GM18505 (cell line): Measurements from ENCODE around the gene LRRC4C.
"Not testable (repeated sequence)": the region's sequence is repeated elsewhere in the genome, so short reads cannot be mapped to it uniquely, and the experiment has no call there.

Source experiments
- ATAC-seq: cut with Tn5 transposase; IDR thresholded peaks from one replicate; pipeline ENCODE4 v1.9.1; 2021; ENCODE audit not compliant: unreplicated experiment
- POLR2A ChIP-seq: IDR thresholded peaks from 4 replicates; pipeline ENCODE4 v1.6.1; 2011; ENCODE audit warnings: borderline replicate concordance; ENCODE audit not compliant: insufficient read depth, insufficient read length; ENCODE audit errors: extremely low read depth

Gene LRRC4C

DNA sequence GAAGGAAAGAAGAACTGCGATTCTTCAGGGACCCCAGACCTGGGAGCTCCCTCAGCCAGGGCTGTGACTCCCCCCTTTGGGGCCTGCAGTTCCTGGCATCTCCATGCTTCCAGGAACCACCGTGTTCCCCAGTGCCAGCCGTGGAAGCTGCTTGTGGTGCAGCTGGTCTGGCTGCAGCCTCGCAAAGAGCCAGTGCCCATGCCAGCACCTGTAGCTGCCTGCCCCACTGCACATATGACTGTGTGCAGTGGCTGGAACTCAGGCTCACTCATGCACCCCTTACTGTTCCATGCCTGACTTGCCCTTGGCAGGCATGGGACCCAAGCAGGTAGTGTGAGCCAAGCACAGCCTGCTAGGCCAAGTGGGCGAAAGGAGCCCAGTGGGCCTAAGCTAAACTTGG lies 401.3 kb downstream of the LRRC4C start:
- no peak for TF ChIP-seq POLR2A
- no peak for ATAC-seq

DNA sequence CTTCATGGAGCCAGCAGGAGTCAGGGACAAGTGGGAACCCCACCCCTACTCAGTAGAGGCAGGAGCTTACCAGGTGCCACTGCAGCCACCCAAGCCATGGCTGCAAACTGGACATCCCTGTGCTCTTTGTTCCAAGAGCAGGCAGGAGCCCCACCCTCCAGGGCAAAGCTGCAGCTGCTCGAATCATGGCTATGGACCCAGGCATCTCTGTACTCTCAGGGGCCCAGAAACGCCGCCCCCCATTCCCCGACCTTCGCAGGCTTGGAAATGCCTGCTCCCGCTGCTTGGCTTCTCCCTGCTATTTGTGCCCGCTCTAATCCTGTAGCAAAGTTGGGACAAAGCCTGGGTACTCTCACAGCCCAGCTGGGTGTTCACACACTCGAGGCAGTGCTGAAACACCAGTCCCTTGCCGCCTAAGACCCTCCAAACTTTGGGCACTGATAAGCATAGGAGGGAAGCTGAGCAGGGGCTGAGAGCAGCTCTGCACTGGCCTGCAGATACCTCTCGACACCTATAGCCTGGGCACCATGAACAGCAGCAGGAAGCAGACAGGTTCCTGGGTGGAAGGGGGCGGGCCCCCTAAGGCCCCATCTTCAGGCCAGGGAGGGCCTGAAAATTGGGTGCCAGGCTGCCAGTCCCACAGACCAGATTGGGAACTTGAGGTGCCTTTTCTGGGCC lies 402.4 kb downstream of the LRRC4C start:
- no peak for TF ChIP-seq POLR2A
- no peak for ATAC-seq

DNA sequence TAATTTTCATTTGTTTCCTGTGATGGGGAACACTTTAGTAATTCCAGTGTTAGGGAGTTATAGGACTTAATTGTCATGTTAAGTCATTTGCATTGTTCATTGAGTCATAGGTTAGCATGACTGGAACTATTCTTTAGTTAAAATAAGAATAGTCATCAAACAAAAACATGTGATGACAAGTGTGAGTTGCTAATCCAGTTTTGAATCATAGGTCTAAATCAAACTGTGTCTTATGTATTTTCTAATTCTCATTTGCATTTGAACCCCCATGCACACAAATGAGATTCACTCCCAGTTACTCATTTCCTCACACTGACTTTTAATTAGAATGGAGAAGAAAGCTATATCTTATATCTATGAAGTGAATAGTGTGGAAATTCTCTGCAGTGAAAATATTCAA lies 405.6 kb downstream of the LRRC4C start:
- no peak for TF ChIP-seq POLR2A
- ATAC-seq = no peak

DNA sequence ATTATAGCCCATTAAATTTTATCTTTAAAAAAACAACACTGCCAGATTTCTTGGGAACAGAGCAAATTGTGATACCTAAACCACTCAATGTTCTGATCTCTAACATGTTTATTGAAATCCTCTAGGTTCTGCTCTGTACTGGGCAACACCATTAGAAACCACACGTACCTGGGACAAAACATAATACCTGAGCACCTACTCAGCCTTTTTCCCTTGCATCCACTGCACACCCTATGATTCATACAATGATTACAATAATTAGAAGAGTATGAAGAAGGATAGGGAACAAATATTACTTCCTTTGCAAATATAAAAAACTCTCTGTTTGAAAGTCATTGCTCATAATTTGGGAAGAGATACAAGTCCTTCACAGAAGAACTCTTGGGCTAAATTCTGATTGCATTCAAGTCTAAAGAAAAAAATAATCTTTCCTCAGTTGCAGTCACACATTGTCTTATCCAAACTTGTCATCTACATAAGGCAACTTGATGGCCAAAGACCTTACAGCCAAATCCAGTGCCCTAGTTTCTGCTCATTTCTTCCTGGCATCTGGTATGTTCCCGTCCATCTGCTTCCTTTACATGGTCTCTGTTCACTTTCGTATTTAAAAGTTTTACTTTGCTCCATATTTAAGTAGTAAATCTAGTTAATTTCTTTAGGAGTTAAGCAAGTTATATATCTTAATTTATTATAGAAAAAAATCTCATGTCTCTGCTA lies 407.4 kb downstream of the LRRC4C start:
- no peak for TF ChIP-seq POLR2A
- ATAC-seq = no peak

DNA sequence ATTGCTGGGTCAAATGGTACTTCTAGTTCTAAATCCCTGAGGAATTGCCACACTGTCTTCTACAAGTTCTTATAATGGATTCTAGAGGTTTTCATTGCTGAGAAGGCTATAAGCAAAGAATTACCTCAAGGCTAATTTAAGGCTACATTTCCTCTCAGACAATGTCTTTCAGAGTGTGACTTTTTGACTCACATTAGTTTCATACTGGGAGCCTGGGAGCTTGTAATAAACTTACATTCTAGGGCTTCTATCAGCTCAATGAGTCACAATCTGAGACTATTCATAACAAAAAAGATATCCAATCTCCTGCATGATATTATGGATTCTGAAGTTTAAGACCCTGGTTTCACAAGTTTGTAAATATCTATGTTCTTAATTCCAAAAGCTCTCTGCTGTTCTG lies 408.7 kb downstream of the LRRC4C start:
- ATAC-seq = no peak
- no peak for TF ChIP-seq POLR2A

DNA sequence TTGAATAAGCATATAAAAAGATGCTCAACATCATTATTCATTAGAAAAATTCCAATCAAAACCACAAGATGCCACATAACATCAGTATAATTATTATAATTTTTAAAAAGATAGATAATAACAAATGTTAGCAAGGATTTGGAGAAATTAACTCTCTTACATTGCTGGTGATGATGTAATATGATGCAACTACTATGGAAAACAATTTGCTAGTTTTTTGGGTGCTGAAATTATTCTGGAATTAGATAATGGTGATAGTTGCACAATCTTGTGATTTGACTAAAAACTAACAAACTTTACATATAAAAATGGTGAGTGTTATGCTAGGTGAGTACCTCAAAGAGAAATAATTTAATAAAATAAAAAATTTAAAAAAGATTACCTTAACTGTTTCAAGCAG lies 412.2 kb downstream of the LRRC4C start:
- no peak for TF ChIP-seq POLR2A
- ATAC-seq = no peak

DNA sequence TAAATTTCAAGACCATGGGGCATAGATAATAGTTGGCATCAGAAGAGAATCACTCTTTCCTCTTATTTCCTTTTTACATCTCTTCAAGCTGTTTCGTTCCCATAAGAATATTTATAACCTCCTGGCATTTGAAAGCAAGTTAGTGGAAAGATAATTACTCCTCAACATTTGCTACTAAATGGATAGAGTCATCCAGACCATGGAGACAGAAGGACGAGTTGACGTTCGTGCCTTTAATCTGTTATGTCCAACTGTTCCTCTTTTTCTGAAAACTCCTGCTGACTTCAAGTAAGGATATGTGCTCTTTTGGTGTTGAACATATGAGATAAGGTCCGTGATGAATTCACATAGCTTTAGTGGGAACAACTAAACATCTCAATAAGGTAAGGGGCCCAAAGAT lies 414.2 kb downstream of the LRRC4C start:
- no peak for ATAC-seq
- TF ChIP-seq POLR2A = no peak

DNA sequence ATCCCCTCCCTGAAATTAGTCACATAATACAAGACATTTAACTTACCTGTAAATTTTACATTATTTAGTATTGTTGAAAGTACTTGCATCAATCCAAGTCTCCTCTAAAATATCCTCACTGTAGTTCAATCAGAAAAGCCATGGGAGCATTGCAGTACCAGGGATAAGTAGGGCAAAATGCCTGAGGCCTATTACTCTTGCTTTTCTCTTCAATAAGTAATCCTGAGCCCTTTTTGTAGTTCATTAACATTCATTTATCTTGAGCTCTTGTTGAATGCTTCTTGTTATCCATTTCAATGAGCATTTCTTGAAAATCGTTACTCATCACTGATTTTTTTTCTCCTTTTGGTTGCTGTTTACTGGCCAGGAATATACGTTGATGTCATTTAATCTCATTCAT lies 414.7 kb downstream of the LRRC4C start:
- no peak for ATAC-seq
- no peak for TF ChIP-seq POLR2A

DNA sequence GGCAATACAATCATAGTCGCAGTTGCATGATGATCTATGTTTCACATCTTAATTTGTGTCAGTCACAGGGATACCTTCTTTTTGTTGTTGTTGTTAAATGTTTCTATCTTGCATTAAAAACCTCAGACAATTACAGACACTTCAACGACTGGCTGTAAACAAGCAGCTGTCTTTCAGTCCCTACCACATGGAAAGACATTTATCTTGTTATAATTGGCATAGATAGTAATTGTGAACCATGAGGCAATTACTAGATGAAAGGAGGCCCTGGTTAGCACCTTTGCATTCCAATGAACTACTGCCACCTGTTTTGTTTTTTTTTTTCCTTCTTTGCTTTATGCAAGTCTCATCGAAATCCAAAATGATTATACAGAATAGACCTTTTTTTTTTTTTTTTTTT lies 416.8 kb downstream of the LRRC4C start:
- no peak for TF ChIP-seq POLR2A
- no peak for ATAC-seq

DNA sequence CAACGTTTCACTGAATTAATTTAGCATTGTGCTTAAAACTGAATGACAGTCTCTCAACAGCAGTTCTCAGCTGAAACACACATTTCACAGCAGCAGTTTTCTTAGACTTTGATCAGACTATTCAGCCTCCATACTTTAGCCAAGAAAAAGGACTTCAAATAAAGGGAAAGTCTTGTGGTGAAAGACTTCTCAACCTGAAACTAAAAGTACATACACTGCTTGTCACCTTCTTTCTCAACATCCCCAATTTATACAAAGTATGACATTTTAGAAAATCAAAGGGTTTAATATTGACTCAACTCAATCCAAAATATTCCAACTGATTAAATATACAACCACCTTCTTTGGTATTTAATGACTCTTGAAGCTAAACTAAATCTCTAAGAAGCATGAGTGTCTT lies 419.0 kb downstream of the LRRC4C start:
- no peak for TF ChIP-seq POLR2A
- ATAC-seq = no peak

DNA sequence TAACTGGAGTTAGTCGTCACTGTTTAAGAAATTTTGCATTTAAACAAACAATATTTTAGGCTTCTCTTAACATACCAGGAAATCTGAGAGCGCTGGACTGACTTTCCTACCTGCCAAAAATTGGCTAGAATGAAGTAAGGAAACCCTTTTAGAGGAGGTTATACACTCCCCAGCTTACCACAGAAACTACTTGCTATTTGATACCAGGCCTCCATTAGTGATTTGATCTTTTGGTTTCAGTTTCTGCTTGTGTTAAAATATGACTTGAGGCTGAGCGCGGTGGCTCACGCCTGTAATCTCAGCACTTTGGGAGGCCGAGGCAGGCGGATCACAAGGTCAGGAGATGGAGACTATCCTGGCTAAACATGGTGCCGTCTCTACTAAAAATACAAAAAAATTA lies 419.9 kb downstream of the LRRC4C start:
- no peak for TF ChIP-seq POLR2A
- ATAC-seq = no peak

DNA sequence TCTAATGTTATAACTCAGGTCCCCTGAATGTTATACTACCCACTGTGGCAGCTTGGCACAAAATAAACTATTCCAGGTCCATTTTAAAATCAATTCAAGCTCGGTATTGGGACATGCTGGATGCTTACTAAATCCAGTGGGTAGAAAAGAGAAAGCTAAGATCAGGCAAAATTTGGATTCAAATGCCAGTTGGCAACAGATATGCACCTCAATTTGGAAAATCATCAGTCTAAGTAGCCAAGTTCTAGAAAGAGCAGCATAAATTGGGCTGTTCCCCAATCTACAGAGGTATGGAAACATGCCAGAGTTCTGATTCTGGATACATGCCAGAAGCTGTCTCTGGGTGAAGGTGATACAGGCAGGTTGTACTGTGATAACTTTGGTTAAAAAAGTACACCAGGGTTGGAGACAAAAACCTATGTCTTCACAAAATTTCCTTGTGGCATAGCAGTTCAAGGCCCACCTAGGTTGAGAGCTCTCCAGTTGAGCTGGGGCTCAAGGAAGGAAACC lies 427.8 kb downstream of the LRRC4C start:
- TF ChIP-seq POLR2A = no peak
- no peak for ATAC-seq

DNA sequence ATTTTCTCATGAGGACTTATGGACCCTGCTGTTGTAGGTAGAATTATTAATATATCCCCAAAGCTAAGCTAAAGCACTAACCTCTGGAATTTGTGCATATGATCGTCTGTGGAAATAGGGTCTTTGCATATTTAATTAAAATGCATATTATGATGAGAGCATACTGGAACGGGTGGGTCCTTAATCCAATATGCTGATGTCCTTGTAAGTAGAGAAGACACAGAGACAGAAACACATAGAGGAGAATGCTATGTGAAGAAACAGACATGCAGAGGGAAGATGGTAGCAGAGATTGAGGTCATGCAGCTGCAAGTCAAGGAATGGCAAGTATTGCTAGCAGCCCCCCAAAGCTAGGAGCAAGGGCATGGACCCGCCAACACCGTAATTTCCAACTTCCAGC lies 439.2 kb downstream of the LRRC4C start:
- ATAC-seq = no peak
- TF ChIP-seq POLR2A = no peak

DNA sequence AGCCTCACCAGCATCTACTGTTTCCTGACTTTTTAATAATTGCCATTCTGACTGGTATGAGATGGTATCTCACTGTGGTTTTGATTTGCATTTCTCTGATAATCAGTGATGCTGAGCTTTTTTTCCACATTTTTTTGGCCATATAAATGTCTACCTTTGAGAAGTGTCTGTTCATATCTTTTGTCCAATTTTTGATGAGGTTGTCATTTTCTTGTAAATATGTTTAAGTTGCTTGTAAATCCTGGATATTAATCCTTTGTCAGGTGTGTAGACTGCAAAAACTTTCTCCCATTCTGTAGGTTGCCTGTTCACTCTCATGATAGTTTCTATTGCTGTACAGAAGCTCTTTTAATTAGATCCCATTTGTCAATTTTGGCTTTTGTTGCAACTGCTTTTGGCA lies 439.8 kb downstream of the LRRC4C start:
- ATAC-seq = not testable (repeated sequence)
